IPS-18a (cell line): Measurements from ENCODE around the gene ARHGAP12.
"Not testable (repeated sequence)": the region's sequence is repeated elsewhere in the genome, so short reads cannot be mapped to it uniquely, and the experiment has no call there.

Experiments used
- H3K27ac ChIP-seq: one replicate; pipeline ENCODE4 v1.5.1; 2013; ENCODE audit warnings: low read length
- H3K27me3 ChIP-seq: one replicate; pipeline ENCODE4 v1.6.1; 2013; ENCODE audit warnings: mild to moderate bottlenecking, low read length; ENCODE audit not compliant: control insufficient read depth, insufficient read depth
- H3K36me3 ChIP-seq: one replicate; pipeline ENCODE4 v1.6.1; 2013; ENCODE audit warnings: low read depth, low read length; ENCODE audit not compliant: control insufficient read depth
- H3K4me1 ChIP-seq: one replicate; pipeline ENCODE4 v1.6.1; 2013; ENCODE audit warnings: low read depth, low read length; ENCODE audit not compliant: control insufficient read depth
- H3K4me3 ChIP-seq: one replicate; pipeline ENCODE4 v1.5.1; 2013; ENCODE audit warnings: low read length
- H3K9ac ChIP-seq: one replicate; pipeline ENCODE4 v1.6.1; 2013; ENCODE audit warnings: mild to moderate bottlenecking, low read length, moderate library complexity
- H3K9me3 ChIP-seq: one replicate; pipeline ENCODE4 v1.6.1; 2013; ENCODE audit warnings: low read depth, low read length; ENCODE audit not compliant: control insufficient read depth

The ARHGAP12 gene

GRCh38 chr10:31896968-31897384, 31.7 kb downstream of the ARHGAP12 start:
- H3K4me1 ChIP-seq = no peaks in the 10 kb centered on the region
- no peak overlapping the region for H3K27ac ChIP-seq
- H3K9ac ChIP-seq = no peak overlapping the region
- H3K9me3 ChIP-seq = no peaks in the 10 kb centered on the region
- H3K36me3 ChIP-seq = no peaks in the 10 kb centered on the region
- no peaks in the 10 kb centered on the region for H3K27me3 ChIP-seq
- no peak overlapping the region for H3K4me3 ChIP-seq

- H3K4me3 ChIP-seq, H3K9me3 ChIP-seq, H3K27me3 ChIP-seq, H3K9ac ChIP-seq, H3K27ac ChIP-seq, H3K36me3 ChIP-seq, H3K4me1 ChIP-seq: not testable (repeated sequence)
These were observed 32.9 kb downstream of the ARHGAP12 start for GRCh38 chr10:31895722-31896121.

- peaks cover 3% of the 10 kb centered on the region for H3K4me1 ChIP-seq
- no peak overlapping the region for H3K9ac ChIP-seq
- no peaks in the 10 kb centered on the region for H3K36me3 ChIP-seq
- H3K27me3 ChIP-seq = no peaks in the 10 kb centered on the region
- H3K9me3 ChIP-seq = no peaks in the 10 kb centered on the region
- H3K27ac ChIP-seq = no peak overlapping the region
- H3K4me3 ChIP-seq = no peak overlapping the region
These were observed 40.2 kb downstream of the ARHGAP12 start for GRCh38 chr10:31888442-31888841.

- Histone ChIP-seq H3K36me3 (no peaks in the 10 kb centered on the region), H3K9ac (no peak overlapping the region), H3K27me3 (no peaks in the 10 kb centered on the region), H3K9me3 (no peaks in the 10 kb centered on the region), H3K4me1 (peaks cover 3% of the 10 kb centered on the region), H3K4me3 (no peak overlapping the region), H3K27ac (no peak overlapping the region)
These were observed 40.8 kb downstream of the ARHGAP12 start for GRCh38 chr10:31887850-31888249.

GRCh38 chr10:31886885-31887284, 41.7 kb downstream of the ARHGAP12 start:
- Histone ChIP-seq H3K27me3 (no peaks in the 10 kb centered on the region), H3K36me3 (no peaks in the 10 kb centered on the region), H3K9me3 (no peaks in the 10 kb centered on the region), H3K9ac (no peak overlapping the region), H3K4me3 (no peak overlapping the region), H3K27ac (no peak overlapping the region), H3K4me1 (peaks cover 3% of the 10 kb centered on the region)

- Histone ChIP-seq H3K9ac (no peak overlapping the region), H3K9me3 (no peaks in the 10 kb centered on the region), H3K27ac (no peak overlapping the region), H3K36me3 (no peaks in the 10 kb centered on the region), H3K27me3 (no peaks in the 10 kb centered on the region), H3K4me3 (no peak overlapping the region), H3K4me1 (peaks cover 3% of the 10 kb centered on the region)
These were observed 42.7 kb downstream of the ARHGAP12 start for GRCh38 chr10:31885971-31886370.

GRCh38 chr10:31884386-31884785, 44.2 kb downstream of the ARHGAP12 start:
- Histone ChIP-seq H3K9ac (no peak overlapping the region), H3K9me3 (no peaks in the 10 kb centered on the region), H3K27me3 (no peaks in the 10 kb centered on the region), H3K36me3 (no peaks in the 10 kb centered on the region), H3K27ac (no peak overlapping the region), H3K4me3 (no peak overlapping the region), H3K4me1 (no peaks in the 10 kb centered on the region)

- no peak overlapping the region for H3K9ac ChIP-seq
These were observed 45.2 kb downstream of the ARHGAP12 start for GRCh38 chr10:31883397-31883796.

GRCh38 chr10:31878486-31878885, 50.1 kb downstream of the ARHGAP12 start:
- Histone ChIP-seq H3K9ac (no peak overlapping the region), H3K27me3 (no peaks in the 10 kb centered on the region), H3K4me1 (peaks cover 7% of the 10 kb centered on the region), H3K9me3 (no peaks in the 10 kb centered on the region), H3K4me3 (no peak overlapping the region), H3K36me3 (no peaks in the 10 kb centered on the region), H3K27ac (no peak overlapping the region)

More at GRCh38 chr10:31883397-31883796, 45.2 kb downstream of the ARHGAP12 start:
- no peaks in the 10 kb centered on the region for H3K36me3 ChIP-seq
- no peak overlapping the region for H3K27ac ChIP-seq
- no peaks in the 10 kb centered on the region for H3K9me3 ChIP-seq
- H3K4me3 ChIP-seq = no peak overlapping the region
- no peaks in the 10 kb centered on the region for H3K4me1 ChIP-seq
- no peaks in the 10 kb centered on the region for H3K27me3 ChIP-seq

GRCh38 chr10:31876652-31877352, 51.8 kb downstream of the ARHGAP12 start:
- no peaks in the 10 kb centered on the region for H3K27me3 ChIP-seq
- no peak overlapping the region for H3K4me3 ChIP-seq
- no peak overlapping the region for H3K9ac ChIP-seq
- H3K36me3 ChIP-seq = no peaks in the 10 kb centered on the region
- no peak overlapping the region for H3K27ac ChIP-seq
- H3K9me3 ChIP-seq = no peaks in the 10 kb centered on the region
- H3K4me1 ChIP-seq = peaks cover 7% of the 10 kb centered on the region

GRCh38 chr10:31875608-31876007, 53.0 kb downstream of the ARHGAP12 start:
- Histone ChIP-seq H3K9ac (no peak overlapping the region), H3K27me3 (no peaks in the 10 kb centered on the region), H3K4me1 (peaks cover 19% of the 10 kb centered on the region), H3K36me3 (no peaks in the 10 kb centered on the region), H3K4me3 (no peak overlapping the region), H3K9me3 (no peaks in the 10 kb centered on the region), H3K27ac (no peak overlapping the region)

- Histone ChIP-seq H3K27me3 (no peaks in the 10 kb centered on the region), H3K27ac (no peak overlapping the region), H3K4me1 (peaks cover 19% of the 10 kb centered on the region), H3K9ac (no peak overlapping the region), H3K36me3 (no peaks in the 10 kb centered on the region), H3K4me3 (no peak overlapping the region), H3K9me3 (no peaks in the 10 kb centered on the region)
These were observed 54.9 kb downstream of the ARHGAP12 start for GRCh38 chr10:31873724-31874123.
